Transverse colon (tissue), 3 donors: ENCODE data around the gene THOC2.

Source experiments
- POLR2A ChIP-seq: fragments of 450-650 bp; IDR thresholded peaks from one replicate; pipeline ENCODE4 v1.6.1; 2016; ENCODE audit warnings: antibody characterized with exemption, mild to moderate bottlenecking, moderate library complexity
- TF ChIP-seq, protein P1 (sequence below), 5 experiments: fragments of 200-600 bp in 3 of 5; fragments of 450-650 bp in 2 of 5; sonication (generic) in 3 of 5; IDR thresholded peaks; 1 replicate in 2 of 5; 2 replicates in 3 of 5; pipeline ENCODE4 v1.5.1; 2016 to 2017; ENCODE audit warnings: antibody characterized with exemption in 5 of 5, inconsistent platforms in 3 of 5, mild to moderate bottlenecking in 2 of 5, moderate library complexity in 1 of 5

DNA sequence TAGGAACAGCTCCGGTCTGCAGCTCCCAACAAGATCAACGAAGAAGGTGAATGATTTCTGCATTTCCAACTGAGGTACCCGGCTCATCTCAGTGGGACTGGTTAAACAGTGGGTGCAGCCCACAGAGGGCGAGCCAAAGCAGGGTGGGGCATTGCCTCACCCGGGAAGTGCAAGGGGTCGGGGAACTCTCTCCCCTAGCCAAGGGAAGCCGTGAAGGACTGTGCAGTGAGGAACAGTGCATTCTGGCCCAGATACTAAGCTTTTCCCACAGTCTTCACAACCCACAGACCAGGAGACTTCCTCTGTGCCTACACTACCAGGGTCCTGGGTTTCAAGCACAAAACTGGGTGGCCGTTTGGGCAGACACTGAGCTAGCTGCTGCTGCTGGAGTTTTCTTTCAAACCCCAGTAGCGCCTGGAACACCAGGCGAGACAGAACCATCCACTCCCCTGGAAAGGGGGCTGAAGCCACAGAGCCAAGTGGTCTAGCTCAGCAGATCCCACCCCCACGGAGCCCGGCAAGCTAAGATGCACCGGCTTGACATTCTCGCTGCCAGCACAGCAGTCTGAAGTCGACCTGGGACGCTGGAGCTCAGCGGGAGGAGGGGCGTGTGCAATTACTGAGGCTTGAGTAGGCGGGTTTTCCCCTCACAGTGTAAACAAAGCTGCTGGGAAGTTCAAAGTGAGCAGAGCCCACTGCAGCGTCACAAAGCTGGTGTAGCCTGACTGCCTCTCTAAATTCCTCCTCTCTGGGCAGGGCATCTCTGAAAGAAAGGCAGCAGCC, 84.6 kb downstream of the THOC2 start:
- TF ChIP-seq, protein P1, sequence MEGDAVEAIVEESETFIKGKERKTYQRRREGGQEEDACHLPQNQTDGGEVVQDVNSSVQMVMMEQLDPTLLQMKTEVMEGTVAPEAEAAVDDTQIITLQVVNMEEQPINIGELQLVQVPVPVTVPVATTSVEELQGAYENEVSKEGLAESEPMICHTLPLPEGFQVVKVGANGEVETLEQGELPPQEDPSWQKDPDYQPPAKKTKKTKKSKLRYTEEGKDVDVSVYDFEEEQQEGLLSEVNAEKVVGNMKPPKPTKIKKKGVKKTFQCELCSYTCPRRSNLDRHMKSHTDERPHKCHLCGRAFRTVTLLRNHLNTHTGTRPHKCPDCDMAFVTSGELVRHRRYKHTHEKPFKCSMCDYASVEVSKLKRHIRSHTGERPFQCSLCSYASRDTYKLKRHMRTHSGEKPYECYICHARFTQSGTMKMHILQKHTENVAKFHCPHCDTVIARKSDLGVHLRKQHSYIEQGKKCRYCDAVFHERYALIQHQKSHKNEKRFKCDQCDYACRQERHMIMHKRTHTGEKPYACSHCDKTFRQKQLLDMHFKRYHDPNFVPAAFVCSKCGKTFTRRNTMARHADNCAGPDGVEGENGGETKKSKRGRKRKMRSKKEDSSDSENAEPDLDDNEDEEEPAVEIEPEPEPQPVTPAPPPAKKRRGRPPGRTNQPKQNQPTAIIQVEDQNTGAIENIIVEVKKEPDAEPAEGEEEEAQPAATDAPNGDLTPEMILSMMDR (IDR thresholded peaks at IDR 0.05) = no peak
- TF ChIP-seq POLR2A = no peak
